Calu3 (cell line): ENCODE measurements around the gene ALG1. TPM values are rescaled to one million over a fixed set of nuclear protein-coding genes. Genes with fewer than 3 reads are reported as not detected.

Source experiments
- BruUV-seq: library from RNA; stranded (reverse); fragments of 400-500 nt; replicated peaks from 2 replicates; lab custom pipeline; 2021; lab: Mats Ljungman, UMichigan
- CTCF ChIA-PET: fragments of 300-600 bp; sonication (Branson Sonifier 250); formaldehyde crosslinking; loops from one replicate; lab custom pipeline; 2022; ENCODE audit warnings: antibody characterized with exemption; lab: Charles Lee
- DNase-seq: peaks from one replicate; pipeline ENCODE4 v3.0.0; 2022
- H3K27ac Mint-ChIP-seq: one replicate; pipeline ENCODE4 v1.8.0; 2022; ENCODE audit warnings: mixed read lengths; ENCODE audit not compliant: unreplicated experiment
- H3K27me3 Mint-ChIP-seq: one replicate; pipeline ENCODE4 v1.8.0; 2022; ENCODE audit warnings: mixed read lengths; ENCODE audit not compliant: unreplicated experiment
- H3K36me3 Mint-ChIP-seq: one replicate; pipeline ENCODE4 v1.8.0; 2022; ENCODE audit warnings: mild to moderate bottlenecking, moderate library complexity, mixed read lengths; ENCODE audit not compliant: insufficient read depth, unreplicated experiment
- H3K4me1 Mint-ChIP-seq: one replicate; pipeline ENCODE4 v1.8.0; 2022; ENCODE audit warnings: mild to moderate bottlenecking, low read depth, mixed read lengths; ENCODE audit not compliant: unreplicated experiment
- H3K4me3 Mint-ChIP-seq: one replicate; pipeline ENCODE4 v1.8.0; 2022; ENCODE audit warnings: mild to moderate bottlenecking, low read depth, moderate library complexity, mixed read lengths; ENCODE audit not compliant: unreplicated experiment
- H3K9me3 Mint-ChIP-seq: one replicate; pipeline ENCODE4 v1.8.0; 2022; ENCODE audit warnings: low read depth, mixed read lengths; ENCODE audit not compliant: unreplicated experiment
- intact Hi-C: fragments of 100-400 bp; cut with micrococcal nuclease; formaldehyde crosslinking; loops from one replicate; pipeline ENCODE4 v1.10.0; 2022; ENCODE audit not compliant: unreplicated experiment
- total RNA-seq: library from RNA; stranded (reverse); gene quantifications from 2 replicates; pipeline ENCODE4 v1.2.3, GENCODE V29; 2022
- TF ChIP-seq, protein P1 (sequence below): fragments of 200-600 bp; IDR thresholded peaks from one replicate; pipeline ENCODE4 v1.8.0; 2022; ENCODE audit warnings: antibody characterized with exemption; ENCODE audit not compliant: unreplicated experiment

The ALG1 gene
- total RNA-seq, 1 experiment from 2014 or later, result 38.3 TPM

DNA sequence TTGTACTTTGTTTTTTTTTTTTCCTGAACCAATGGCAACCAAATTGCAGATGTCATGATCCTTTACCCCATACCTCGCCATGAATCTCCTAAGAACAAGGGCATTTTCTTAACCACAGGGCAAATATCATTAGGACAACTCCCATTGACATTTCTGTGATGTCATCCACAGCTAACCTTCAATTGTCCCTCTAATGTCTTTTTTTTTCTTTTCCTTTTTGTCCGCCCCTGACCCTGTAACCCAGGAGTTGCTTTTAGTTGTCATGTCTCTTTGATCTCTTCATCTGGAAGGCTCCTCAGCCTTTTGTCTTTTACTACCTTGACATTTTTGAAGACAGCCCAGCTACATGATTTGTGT, 37.5 kb upstream of the ALG1 start:
- Mint-ChIP-seq H3K9me3 (no peaks in the 10 kb centered on the region), H3K4me3 (peak overlapping the region; percentile 76), H3K4me1 (peaks cover 25% of the 10 kb centered on the region), H3K36me3 (peaks cover 21% of the 10 kb centered on the region), H3K27ac (peak overlapping the region; percentile 56), H3K27me3 (peaks cover 44% of the 10 kb centered on the region)
- TF ChIP-seq, protein P1, sequence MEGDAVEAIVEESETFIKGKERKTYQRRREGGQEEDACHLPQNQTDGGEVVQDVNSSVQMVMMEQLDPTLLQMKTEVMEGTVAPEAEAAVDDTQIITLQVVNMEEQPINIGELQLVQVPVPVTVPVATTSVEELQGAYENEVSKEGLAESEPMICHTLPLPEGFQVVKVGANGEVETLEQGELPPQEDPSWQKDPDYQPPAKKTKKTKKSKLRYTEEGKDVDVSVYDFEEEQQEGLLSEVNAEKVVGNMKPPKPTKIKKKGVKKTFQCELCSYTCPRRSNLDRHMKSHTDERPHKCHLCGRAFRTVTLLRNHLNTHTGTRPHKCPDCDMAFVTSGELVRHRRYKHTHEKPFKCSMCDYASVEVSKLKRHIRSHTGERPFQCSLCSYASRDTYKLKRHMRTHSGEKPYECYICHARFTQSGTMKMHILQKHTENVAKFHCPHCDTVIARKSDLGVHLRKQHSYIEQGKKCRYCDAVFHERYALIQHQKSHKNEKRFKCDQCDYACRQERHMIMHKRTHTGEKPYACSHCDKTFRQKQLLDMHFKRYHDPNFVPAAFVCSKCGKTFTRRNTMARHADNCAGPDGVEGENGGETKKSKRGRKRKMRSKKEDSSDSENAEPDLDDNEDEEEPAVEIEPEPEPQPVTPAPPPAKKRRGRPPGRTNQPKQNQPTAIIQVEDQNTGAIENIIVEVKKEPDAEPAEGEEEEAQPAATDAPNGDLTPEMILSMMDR, result no peak
- no peak for DNase-seq
- no TSS peak for BruUV-seq
- CTCF ChIA-PET, result no interaction called here
- intact Hi-C loops, result no loop called here

DNA sequence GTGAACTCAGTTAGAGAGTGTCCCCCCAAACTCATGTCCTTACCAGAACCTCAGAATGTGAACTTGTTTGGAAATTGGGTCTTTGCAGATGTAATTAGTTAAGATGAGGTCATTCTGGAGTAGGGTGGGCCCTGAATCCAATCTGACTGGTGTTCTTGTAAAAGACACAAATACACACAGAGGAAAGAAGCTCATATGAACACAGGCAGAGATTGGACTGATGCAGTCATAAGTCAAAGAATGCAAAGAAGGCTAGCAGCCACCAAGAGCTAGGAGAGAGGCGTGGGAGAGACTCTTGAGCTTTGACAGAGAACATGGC, 35.8 kb upstream of the ALG1 start:
- peaks cover 25% of the 10 kb centered on the region for H3K4me1 Mint-ChIP-seq
- H3K27ac Mint-ChIP-seq, result no peak overlapping the region
- no peak overlapping the region for H3K4me3 Mint-ChIP-seq
- no peak for DNase-seq
- peaks cover 61% of the 10 kb centered on the region for H3K27me3 Mint-ChIP-seq
- intact Hi-C loops, result no loop called here
- no peaks in the 10 kb centered on the region for H3K9me3 Mint-ChIP-seq
- TF ChIP-seq, protein P1, result no peak
- CTCF ChIA-PET, result no interaction called here
- BruUV-seq, result no TSS peak
- H3K36me3 Mint-ChIP-seq, result peaks cover 21% of the 10 kb centered on the region

DNA sequence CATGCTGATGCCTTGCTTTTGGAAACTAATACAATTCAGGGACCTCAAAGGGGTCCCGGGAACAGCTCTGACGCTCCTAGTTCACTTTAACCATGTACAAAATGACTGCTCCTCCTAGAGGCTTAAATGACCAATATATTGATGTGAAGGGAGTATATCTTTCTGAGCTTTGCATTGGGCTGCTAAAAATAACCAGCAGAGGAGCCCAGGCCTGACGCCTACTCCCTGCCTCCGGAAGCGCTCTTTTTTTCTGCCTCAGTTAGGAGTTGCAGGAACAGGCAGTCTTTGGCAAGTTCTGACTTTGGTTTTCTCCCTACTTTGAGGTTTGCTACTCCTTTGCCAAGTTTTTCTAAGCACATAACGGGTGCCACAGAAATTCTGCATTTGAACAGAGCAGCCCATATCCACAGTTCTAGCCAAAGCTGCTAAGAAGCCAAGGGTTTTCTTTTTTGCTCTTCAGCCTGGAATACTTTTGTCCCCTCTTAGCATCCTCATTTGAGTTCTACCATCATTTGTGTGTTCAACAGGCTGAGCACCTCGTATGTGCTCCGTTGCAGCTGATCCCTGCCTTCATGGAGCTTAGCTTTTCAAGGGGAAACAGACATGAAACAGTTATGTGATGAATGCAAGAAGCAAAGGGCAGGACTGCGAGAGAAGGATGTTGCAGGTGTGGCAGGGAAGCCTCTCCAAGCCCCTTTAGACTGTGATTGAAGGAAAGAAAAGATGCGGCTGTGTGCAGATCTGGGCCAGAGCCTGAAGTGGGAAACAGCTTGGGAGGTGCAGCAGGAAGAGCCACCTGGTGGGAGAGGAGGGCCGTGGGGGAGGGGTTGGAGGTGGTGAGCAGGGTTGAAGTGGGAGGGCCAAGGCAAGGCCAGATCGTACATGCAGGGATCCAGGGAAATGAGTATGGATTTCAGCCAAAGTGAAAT, 35.2 kb upstream of the ALG1 start:
- peaks cover 21% of the 10 kb centered on the region for H3K36me3 Mint-ChIP-seq
- H3K27ac Mint-ChIP-seq, result no peak overlapping the region
- no peaks in the 10 kb centered on the region for H3K9me3 Mint-ChIP-seq
- TF ChIP-seq, protein P1, result no peak
- peaks cover 68% of the 10 kb centered on the region for H3K27me3 Mint-ChIP-seq
- intact Hi-C loops, result no loop called here
- H3K4me1 Mint-ChIP-seq, result peaks cover 25% of the 10 kb centered on the region
- no TSS peak for BruUV-seq
- CTCF ChIA-PET, result interaction anchor here (0.6 kb wide), 1 partner anchor 406 kb away, joined by 4 read pairs; no protein-coding TSS in a partner anchor
- no peak overlapping the region for H3K4me3 Mint-ChIP-seq
- no peak for DNase-seq

DNA sequence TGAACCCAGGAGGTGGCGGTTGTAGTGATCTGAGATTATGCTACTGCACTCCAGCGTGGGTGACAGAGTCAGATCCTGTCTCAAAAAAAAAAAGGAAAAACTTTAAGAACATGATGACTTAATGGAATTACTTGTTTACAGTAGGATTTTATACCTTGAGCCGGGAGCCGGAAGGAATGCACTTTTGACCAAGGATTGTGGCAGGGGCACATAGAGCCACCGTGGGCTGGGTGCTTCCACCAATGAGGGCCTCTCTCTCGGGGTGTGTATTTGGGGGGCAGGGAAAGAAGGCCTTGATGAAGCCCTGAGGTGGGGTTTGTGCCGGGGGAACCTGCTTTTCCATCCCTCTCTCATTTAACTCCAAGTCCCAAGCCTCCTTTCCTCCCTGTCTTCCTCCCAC, 31.2 kb upstream of the ALG1 start:
- Mint-ChIP-seq H3K36me3 (no peaks in the 10 kb centered on the region), H3K27me3 (peaks cover 93% of the 10 kb centered on the region), H3K9me3 (no peaks in the 10 kb centered on the region), H3K27ac (no peak overlapping the region), H3K4me1 (peaks cover 2% of the 10 kb centered on the region), H3K4me3 (no peak overlapping the region)
- DNase-seq, result no peak
- no TSS peak for BruUV-seq
- TF ChIP-seq, protein P1, result no peak
- intact Hi-C loops, result no loop called here
- CTCF ChIA-PET, result no interaction called here
